NCI-H345 treated with DMSO at 0.1 percent for 48 hours (cell line): ENCODE data around the gene MLYCD.

ENCODE experiments used
- DNase-seq: peaks from one replicate; lab custom pipeline; 2025; ENCODE audit not compliant: unreplicated experiment; lab: John Stamatoyannopoulos, UW

The MLYCD gene

DNA sequence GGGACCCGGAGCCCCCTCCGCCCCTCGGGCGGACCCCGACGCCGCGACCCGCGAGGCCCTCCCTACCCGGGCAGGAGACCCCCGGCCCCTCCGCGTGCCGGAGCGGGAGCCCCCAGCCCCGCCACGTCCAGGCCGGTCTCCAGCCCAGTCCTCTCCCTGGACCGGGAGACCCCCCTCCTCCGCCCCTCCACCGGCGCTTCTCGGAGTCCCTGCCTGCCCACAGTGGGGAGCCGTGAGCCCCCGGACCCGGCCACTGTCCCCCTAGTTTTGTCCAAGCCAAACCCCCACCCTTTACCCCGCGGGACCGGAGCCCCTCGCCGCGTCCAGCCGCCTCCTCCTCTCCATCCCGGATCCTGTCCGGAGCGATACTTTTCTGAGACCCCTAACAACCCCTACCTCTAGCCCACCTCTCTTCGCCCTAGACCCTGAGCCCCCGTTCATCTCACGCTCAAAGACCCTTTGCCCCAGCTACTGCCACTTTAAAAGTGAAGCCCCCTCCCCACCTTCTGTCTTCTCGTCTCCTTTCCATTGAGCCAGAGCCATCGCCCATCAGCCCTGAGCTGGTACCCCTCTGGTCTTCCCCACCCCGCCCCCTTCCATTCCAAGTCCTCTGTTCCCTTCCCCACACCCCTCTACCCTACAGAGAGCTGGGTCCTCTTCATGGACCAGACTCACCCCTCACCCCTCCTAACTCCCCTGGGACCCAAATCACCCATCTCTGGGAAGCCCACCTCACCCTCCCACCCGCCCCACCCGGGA lies 70.2 kb downstream of the MLYCD start:
- DNase-seq = no peak

DNA sequence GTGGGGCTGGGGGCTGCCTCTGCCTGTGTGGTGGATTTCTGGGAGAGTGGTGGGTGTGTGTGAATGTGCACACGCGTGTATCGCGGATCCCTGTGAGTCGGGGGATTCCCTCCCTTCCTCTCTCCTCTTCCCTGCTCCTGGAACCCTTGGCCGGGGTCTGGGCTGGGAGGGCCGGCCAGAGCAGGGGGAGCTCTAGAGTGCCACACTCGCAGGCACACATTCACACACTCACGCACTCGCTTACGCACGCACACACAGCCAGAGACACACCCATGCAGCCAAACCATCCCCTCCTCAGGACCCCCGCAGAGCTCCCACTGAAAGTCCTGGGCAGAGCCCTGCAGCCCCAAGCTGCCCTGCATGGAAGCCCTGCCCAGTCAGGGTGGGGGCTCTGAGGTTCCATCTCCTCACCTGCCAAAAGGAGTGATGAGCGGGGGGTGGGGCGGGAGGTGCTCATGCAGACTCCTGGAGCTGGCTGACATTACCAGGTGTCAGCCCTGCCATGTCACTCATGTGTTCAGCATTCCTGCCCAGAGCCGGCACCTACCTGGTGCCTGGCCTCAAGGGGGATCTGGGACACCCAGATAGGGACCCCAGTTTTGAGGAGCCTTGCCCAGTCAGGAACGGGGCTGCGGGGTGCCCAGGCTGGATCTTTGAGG lies 71.0 kb downstream of the MLYCD start:
- DNase-seq = no peak

DNA sequence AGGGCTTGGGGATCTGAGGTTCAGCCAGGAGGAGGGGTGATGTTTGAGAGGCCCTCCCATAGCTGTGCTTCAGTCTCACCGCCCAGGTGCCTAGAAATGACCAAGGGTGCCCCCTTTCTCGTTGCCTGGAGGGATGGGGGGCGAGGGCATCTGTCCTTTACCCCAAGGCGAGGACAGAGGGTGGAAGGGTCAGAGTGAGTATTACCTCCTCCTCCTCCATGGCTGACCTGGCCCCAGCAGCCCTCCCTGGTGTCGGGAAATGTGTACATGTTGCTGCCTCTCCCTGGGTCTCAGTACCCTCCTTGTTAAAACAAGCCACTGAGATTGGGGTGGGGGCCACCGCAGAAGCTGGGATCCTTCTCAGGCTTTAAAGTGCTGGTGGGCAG lies 71.5 kb downstream of the MLYCD start:
- DNase-seq = no peak

DNA sequence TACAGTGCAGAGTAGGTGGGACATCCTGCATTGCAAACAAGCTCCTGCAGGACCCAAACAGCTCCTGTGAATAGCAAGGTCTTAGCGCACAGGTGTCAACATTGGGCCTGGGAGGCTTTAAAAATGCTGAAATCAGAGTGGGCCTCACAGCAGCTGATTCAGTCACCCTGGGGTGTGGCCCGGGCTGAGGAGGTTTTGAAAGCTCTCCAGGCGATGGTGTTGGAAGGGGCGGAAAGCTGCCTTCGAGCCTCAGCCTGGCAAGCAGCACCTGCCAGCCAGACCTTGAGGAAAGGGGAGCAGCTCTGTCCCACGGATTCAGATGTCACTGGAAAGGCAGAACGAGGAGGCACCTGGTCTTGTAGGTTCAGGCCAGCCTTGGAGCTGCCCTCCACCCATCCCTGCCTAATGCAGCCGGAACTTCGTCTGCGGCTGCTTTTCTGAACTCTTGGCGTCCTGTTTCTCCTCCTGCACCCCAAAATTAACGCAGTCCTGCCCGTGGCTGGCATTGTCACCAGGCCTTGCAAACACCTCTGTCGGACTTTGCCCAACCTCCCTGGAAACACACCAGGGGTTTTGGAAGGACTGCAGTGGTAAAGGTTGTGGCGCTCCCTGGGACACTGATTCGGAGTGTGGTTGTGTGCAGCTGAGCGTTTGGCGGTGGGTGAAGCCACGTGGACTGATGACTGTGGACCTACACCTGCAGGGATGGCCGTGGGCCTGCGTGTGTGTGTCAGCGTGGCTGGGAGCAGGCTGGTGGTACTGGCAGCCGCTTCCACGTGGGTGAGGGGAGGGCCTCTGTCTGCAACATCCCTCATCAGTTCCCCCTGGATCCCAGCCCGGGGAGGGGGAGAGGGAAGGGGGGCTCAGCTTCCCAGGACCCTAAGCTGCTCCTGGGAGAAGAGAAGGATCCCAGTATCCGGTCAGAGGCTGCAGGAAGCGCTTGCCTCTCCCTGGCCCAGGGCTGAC lies 72.5 kb downstream of the MLYCD start:
- no peak for DNase-seq

DNA sequence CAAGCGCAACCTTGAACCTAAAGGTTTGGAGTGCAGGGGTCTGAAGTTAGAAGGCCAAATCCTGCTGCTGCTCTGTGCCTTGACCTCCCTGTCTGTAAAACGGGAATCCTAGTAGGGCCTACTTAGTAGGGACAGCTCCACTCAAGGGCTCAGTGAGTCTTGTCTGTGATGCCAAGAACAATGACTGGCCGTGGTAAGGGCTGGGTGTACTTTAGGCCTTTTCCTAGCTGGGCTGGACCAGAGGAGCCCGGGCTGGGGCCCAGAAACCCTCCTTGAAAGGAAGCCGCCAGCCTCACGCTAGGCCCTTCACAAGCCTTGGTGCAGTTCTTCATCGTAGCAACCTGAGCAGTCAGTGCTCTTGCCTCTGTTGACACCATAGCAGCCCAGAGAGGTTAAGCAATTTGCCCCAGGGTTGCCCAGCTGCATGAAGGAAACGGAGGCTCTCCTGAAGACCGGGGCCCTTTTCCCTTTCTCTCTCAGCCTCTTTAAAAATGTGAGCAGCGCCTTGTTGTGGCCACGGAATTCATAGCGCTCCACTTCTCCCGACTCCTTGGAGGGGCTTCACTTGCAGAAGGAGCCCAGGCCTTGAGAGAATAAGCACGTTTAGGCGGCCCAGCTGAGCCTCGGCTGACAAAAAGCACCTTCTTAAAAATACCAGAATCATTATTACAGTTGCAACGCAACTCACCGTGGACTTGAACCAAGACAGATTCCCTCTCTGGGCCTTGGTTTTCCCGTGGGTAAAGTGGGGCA lies 73.5 kb downstream of the MLYCD start:
- DNase-seq = no peak

DNA sequence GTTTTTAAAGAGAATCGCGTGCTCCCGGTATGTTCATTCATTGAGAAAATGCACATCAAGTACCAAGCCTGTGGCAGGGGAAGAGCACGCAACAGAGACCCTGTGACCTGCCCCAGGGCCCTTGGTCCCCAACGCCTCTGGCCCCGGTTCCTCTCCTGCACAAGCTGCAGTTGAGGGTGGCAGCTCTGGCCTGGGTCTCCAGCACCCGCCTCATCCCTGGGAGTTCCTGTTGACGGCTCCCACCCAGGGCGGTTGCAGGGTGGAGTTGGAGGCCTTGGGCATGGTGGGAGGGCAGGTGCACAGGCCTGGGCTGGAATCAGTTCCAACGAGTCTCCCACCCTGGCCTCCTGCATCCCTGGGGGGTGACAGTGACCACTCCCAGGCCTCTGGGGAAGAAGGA lies 74.2 kb downstream of the MLYCD start:
- no peak for DNase-seq

DNA sequence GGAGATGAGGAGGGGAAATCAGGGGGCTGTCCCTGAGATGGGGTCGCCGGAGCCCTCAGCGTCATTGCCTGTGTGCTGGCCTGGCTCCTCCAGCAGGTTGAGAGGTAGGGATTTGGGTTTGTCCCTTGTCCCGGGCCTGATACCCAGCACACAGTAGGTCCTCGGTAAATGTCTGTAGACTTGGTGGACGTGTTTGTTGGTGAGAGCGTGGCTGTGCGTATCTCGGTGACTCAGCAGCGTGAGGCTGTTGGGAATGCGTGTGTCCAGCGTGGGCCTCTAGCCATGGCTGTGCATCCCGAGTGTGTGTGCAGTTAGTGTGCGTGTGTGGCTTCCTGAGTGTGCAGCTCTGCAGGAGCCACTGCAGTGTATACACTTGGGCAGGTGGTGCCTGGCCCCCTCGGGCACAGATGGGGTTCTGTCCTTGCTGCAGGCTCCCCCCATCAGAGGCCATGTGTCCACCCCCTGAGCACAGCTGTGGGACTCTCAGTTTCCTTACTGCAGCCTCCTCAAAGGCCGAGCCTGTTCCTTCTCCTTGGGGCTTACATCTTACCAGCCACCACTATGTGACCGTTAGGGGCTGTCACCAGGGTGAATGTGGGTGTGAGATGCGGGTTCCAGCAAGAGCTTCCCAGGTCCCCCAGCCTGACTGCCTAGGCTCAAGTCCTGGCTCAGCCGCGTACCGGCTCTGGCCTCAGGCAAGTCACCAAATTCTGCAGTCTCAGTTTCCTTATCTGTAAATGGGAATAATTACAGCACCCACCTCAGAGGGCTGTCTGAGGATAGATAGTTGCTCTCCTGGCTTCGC lies 74.9 kb downstream of the MLYCD start:
- no peak for DNase-seq

DNA sequence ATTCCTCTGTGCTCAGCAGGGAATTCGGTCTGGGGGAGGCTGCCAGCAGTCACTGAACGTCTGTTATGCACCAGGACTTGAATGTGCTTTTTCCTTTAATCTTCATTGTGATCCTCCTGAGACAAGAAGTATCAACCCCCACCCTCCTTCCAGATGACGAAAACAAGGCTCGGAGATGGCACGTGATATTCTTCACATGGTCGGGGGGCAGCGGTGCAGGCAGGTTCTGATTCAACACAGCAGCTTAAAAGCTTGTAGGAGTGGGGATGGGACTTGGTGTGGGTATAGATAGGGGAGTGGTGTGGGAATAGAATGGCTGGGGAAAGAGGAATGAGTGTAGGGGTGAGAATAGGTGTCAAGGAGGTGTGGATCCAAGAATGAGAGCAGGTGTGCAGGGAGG lies 75.6 kb downstream of the MLYCD start:
- DNase-seq = no peak

DNA sequence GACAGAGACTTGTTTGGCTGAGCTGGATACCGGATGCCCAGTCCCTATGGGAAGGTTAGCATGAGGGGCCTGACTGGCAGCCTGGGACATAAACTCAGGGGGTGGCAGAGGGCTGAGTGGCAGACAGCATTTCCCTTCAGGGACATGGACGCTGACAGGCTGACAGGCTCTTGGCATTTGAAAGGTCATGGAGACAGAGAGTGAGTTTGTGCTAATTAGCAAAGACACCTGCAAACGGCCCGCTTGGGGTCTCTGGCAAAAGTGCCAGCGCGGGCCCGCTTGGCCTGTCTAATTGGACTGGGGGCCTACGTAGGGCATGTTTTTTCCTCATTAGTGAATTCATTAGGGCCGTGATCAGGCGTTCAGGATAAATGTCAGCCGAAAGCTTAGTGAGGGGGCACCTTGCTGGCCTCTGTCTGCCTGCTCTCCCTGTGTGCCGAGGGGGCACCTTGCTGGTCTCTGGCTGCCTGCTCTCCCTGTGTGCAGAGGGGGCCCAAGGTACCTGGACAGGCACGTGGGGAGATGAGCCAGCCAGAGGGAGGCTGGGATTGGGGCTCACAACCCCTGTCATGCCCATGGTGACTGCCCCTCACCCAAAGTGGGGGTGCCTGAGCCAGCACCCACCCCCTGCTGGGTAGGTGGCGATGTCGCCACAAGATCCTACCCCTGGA lies 76.8 kb downstream of the MLYCD start:
- no peak for DNase-seq
